PC-3 (cell line): ENCODE results near the gene YJEFN3. TPM values are rescaled to one million over a fixed set of nuclear protein-coding genes. Genes with fewer than 3 reads are reported as not detected.

Experiments
- ATAC-seq: fragments of 200-7000 bp; cut with Tn5 transposase; 2 replicates; pipeline ENCODE4 v1.9.1; 2020; ENCODE audit warnings: mild to moderate bottlenecking, moderate library complexity
- BruUV-seq: library from RNA; stranded (reverse); fragments of 400-500 nt; replicated peaks from 2 replicates; lab custom pipeline; 2021; lab: Mats Ljungman, UMichigan
- CTCF ChIA-PET: fragments of 300-600 bp; sonication (Branson Sonifier 250); formaldehyde crosslinking; loops from one replicate; lab custom pipeline; 2022; ENCODE audit warnings: antibody characterized with exemption; lab: Charles Lee
- POLR2A ChIA-PET: fragments of 300-600 bp; sonication (Branson Sonifier 250); formaldehyde crosslinking; loops from one replicate; lab custom pipeline; 2022; ENCODE audit warnings: antibody characterized with exemption; ENCODE audit not compliant: unreplicated experiment; lab: Charles Lee
- DNase-seq: peaks from one replicate; pipeline ENCODE4 v3.0.0-alpha.2; 2015
- H2AFZ ChIP-seq: fragments of 300-600 bp; sonication (generic); 2 replicates; pipeline ENCODE4 v1.6.0; 2016; ENCODE audit warnings: antibody characterized with exemption, low read length
- H3F3A ChIP-seq: fragments of 300-600 bp; sonication (generic); one replicate; pipeline ENCODE4 v1.6.0; 2017; ENCODE audit warnings: antibody characterized with exemption, low read length, control low read depth, mild to moderate bottlenecking; ENCODE audit not compliant: unreplicated experiment
- H3K27ac ChIP-seq: fragments of 300-600 bp; sonication (generic); 2 replicates; pipeline ENCODE4 v1.5.1; 2016; ENCODE audit warnings: mild to moderate bottlenecking, low read length
- H3K27me3 ChIP-seq: fragments of 300-600 bp; sonication (generic); 2 replicates; pipeline ENCODE4 v1.6.1; 2016; ENCODE audit warnings: low read length, mixed read lengths
- H3K36me3 ChIP-seq: fragments of 300-600 bp; sonication (generic); 2 replicates; pipeline ENCODE4 v1.6.1; 2016; ENCODE audit warnings: low read depth, mixed run types, low read length, mixed read lengths
- H3K4me1 ChIP-seq: fragments of 300-600 bp; sonication (generic); 2 replicates; pipeline ENCODE4 v1.5.1; 2016; ENCODE audit warnings: low read length; ENCODE audit not compliant: insufficient read depth
- H3K4me2 ChIP-seq: fragments of 300-600 bp; sonication (generic); 2 replicates; pipeline ENCODE4 v1.6.0; 2016; ENCODE audit warnings: low read length
- H3K4me3 ChIP-seq: fragments of 300-600 bp; sonication (generic); 2 replicates; pipeline ENCODE4 v1.5.1; 2016; ENCODE audit warnings: mild to moderate bottlenecking, low read length, mixed read lengths
- H3K79me2 ChIP-seq: fragments of 300-600 bp; sonication (generic); 2 replicates; pipeline ENCODE4 v1.6.1; 2017; ENCODE audit warnings: low read length, mixed read lengths
- H3K9ac ChIP-seq: fragments of 300-600 bp; sonication (generic); 2 replicates; pipeline ENCODE4 v1.6.0; 2016; ENCODE audit warnings: mild to moderate bottlenecking, low read length
- H3K9me2 ChIP-seq: fragments of 300-600 bp; sonication (generic); replicated peaks from 2 replicates; pipeline ENCODE4 v1.6.1; 2016; ENCODE audit warnings: mixed run types, low read length, mixed read lengths
- H3K9me3 ChIP-seq: fragments of 300-600 bp; sonication (generic); 2 replicates; pipeline ENCODE4 v1.6.1; 2016; ENCODE audit warnings: low read length, mixed read lengths
- H4K20me1 ChIP-seq: fragments of 300-600 bp; sonication (generic); 2 replicates; pipeline ENCODE4 v1.6.1; 2016; ENCODE audit warnings: low read length, mixed read lengths
- EZH2 ChIP-seq: fragments of 300-600 bp; sonication (generic); IDR thresholded peaks from one replicate; pipeline ENCODE4 v1.6.1; 2017; ENCODE audit warnings: antibody characterized with exemption, mild to moderate bottlenecking, low read length; ENCODE audit not compliant: unreplicated experiment
- EZH2phosphoT487 ChIP-seq: fragments of 300-600 bp; sonication (generic); IDR thresholded peaks from 2 replicates; pipeline ENCODE4 v1.6.1; 2018; ENCODE audit warnings: mild to moderate bottlenecking, antibody characterized with exemption, low read length, borderline replicate concordance
- intact Hi-C: fragments of 100-400 bp; cut with micrococcal nuclease; formaldehyde crosslinking; loops from 2 replicates; pipeline ENCODE4 v1.9.0; 2023
- total RNA-seq: library from RNA; depleted of rRNA; stranded (reverse); fragments of >200 nt; gene quantifications from 2 replicates; pipeline ENCODE4 v1.2.3, GENCODE V29; 2014
- TF ChIP-seq, protein P1 (sequence below): fragments of 300-600 bp; sonication (generic); conservative IDR thresholded peaks from 2 replicates; pipeline ENCODE4 v1.5.1; 2017; ENCODE audit warnings: antibody characterized with exemption, low read depth, mild to moderate bottlenecking, low read length

The YJEFN3 gene
- total RNA-seq, 1 experiment from 2014 or later = 8.1 TPM

DNA sequence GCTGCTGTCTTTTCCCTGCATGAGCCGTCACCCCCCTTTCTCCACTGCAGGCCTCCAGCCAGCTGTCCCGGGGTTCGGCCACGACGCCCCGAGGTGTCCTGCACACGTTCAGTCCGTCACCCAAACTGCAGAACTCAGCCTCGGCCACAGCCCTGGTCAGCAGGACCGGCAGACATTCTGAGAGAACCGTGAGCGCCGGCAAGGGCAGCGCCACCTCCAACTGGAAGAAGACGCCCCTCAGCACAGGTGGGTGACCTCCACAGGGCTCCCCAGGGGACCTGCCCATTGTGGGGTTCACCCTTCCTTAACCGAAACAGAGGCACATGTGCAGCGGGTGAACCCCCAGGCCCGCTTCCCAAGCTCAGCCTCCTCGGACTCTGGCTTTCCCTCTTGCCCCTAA is 26.4 kb upstream of the YJEFN3 start:
- H3K79me2 ChIP-seq = no peaks in the 10 kb centered on the region
- no peak overlapping the region for H3K9ac ChIP-seq

DNA sequence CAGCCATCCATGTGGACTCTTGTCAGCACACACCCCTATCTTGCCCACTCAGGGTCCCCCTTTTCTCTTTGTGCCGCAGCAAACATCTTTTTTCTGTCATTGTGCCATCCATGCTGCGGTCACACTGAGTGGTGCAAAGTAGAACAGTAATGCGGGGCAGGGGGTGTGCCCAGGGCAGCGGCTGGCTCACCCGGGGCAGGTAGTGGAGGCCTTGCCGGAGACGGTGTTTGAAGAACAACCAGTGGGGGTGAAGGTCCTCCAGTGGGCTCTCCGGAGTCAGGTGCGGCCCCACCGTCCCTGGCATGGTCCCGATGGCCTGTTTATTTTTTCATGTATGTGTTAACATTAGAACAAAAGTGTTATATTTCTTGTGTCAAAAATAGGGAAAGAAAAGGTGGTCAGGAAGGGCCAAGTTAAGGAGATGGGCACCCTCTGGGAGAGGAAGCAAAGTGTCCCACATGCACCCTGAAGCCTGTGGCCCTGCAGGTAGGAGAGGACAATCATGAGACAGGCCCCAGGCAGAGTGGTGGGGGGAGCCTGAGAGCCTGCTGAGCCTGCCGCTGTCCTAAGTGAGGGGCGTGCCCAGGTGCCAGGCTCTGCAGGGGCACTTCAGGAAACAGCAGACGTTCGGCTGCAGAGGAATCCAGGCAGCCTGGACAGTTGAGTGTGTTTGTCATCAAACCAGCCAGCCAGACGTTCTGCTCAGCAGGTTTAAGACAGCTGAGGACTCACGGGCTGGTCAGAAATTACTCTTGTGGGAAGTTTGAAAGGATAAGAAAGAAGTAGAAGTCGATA is 25.7 kb upstream of the YJEFN3 start:
- POLR2A ChIA-PET = no interaction called here
- no TSS peak for BruUV-seq
- H3K27me3 ChIP-seq = no peaks in the 10 kb centered on the region
- CTCF ChIA-PET = no interaction called here
- no peak overlapping the region for H3K4me3 ChIP-seq
- no peak overlapping the region for H3K4me2 ChIP-seq
- H3K9ac ChIP-seq = no peak overlapping the region
- no peaks in the 10 kb centered on the region for H4K20me1 ChIP-seq
- H3K36me3 ChIP-seq = peaks cover 40% of the 10 kb centered on the region
- H3K9me2 ChIP-seq = no peaks in the 10 kb centered on the region
- no peaks in the 10 kb centered on the region for H3K9me3 ChIP-seq
- DNase-seq (no peak), ATAC-seq (no peak)
- no peak overlapping the region for H3K27ac ChIP-seq
- no peaks in the 10 kb centered on the region for H3F3A ChIP-seq
- intact Hi-C loops = no loop called here
- H2AFZ ChIP-seq = no peak overlapping the region
- TF ChIP-seq, protein P1, sequence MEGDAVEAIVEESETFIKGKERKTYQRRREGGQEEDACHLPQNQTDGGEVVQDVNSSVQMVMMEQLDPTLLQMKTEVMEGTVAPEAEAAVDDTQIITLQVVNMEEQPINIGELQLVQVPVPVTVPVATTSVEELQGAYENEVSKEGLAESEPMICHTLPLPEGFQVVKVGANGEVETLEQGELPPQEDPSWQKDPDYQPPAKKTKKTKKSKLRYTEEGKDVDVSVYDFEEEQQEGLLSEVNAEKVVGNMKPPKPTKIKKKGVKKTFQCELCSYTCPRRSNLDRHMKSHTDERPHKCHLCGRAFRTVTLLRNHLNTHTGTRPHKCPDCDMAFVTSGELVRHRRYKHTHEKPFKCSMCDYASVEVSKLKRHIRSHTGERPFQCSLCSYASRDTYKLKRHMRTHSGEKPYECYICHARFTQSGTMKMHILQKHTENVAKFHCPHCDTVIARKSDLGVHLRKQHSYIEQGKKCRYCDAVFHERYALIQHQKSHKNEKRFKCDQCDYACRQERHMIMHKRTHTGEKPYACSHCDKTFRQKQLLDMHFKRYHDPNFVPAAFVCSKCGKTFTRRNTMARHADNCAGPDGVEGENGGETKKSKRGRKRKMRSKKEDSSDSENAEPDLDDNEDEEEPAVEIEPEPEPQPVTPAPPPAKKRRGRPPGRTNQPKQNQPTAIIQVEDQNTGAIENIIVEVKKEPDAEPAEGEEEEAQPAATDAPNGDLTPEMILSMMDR = no peak
- no peak for TF ChIP-seq EZH2
- no peak for TF ChIP-seq EZH2phosphoT487
- no peaks in the 10 kb centered on the region for H3K79me2 ChIP-seq
- H3K4me1 ChIP-seq = no peaks in the 10 kb centered on the region

More for the DNA sequence above, 26.4 kb upstream of the YJEFN3 start:
- ChIA-PET CTCF (no interaction called here), POLR2A (no interaction called here)
- Histone ChIP-seq H3K27me3 (no peaks in the 10 kb centered on the region), H3K9me2 (no peaks in the 10 kb centered on the region), H3K9me3 (no peaks in the 10 kb centered on the region), H3K4me1 (no peaks in the 10 kb centered on the region), H3K36me3 (peaks cover 40% of the 10 kb centered on the region), H3K27ac (no peak overlapping the region), H4K20me1 (no peaks in the 10 kb centered on the region), H3K4me2 (no peak overlapping the region), H3K4me3 (no peak overlapping the region), H3F3A (no peaks in the 10 kb centered on the region), H2AFZ (no peak overlapping the region)
- intact Hi-C loops = no loop called here
- ATAC-seq (no peak), DNase-seq (no peak)
- BruUV-seq = no TSS peak
- TF ChIP-seq EZH2 (no peak), EZH2phosphoT487 (no peak)
- TF ChIP-seq, protein P1 = no peak
